ENCODE data around the gene WDR91.
A peak's percentile ranks its signal among the peaks of the same experiment; 100 is the strongest.

WDR91 gene

DNA sequence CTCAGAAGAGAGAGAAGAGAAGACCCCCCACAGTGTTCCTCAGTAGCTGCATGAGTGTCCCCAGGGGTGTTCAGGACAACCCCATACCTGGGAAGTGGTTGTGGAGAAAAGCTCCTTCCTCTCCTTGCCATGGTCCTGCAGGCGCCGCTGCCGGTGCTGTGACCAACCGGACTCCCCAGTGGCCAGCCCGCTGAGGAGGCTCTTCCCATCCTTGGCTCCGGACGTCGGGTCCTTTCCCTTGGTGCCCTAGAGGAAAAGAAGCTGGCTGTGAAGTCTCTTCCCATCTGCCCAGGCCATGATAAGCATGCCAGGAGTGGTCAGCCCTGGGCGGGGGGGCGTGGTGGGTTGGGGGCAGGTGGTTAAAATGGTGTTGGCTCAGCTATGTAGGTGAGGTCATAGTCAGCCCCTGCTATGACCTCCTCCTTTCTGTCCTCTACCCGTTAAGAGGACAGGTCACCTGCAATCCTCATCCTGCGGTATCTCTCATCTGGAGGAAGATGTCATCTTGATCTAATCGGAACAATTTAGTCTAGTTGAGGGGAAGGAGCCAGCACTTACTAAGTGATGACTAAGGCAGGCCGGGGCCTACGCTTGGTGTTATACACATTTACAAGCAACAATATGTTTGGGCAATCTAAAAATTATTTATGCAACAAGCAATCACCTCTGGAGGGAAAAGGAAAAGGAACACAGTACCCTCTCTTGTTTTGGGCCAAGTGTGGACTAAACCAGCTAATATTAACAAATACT is 13.2 kb downstream of the WDR91 start:
- DNase-seq (ENCODE audit: low spot score), result no peak

DNA sequence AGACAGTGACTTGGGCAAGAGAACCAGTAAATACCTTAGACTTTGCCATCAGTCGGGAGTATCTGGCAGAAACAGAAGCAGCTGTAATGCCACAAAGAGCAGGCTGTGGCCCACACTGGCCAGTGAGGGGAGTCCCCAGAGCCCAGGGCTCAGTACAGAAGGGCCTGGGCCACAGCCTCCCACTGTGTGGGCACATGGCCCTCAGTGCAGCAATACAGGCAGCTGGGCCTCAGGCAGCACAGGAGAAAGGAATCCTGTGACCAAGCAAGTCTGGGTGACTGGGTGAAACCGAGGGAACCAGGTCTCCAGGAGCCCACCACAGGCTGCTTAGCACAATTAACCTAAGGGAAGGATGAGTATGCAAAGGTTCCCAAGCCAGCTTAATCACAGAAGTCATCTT is 14.0 kb downstream of the WDR91 start:
- no peak for DNase-seq (ENCODE audit: low spot score)

DNA sequence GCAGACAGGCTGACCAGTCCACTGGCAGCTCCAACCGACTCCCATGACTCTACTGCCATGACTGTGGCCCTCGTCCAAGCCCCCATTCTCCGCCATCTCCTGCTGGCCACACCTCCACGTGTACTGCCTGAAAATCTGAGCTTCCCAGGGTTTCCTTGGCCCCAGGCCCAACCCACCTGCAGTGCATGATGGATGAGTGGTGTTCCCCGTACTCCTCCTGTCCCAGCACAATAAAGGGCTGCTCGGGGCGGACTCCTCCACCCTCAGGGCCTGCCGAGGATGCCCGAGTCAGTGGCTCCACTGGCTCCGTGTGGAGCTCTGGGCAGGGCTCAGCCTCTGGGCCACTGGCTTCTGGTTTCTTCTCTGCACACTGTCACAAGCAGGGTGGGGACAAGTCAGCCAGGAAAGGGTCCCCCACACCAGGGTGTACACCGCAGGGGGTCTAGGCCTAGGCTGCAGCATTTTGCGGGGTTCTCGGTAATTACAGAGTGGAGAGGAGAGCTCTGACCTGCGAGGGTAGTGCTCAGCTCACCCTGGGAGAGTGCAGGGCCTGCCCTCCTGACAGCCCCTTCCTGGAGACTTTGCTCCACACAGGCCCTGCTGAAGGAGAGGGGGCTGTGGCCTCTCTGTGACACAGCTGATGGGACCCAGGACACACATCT is 15.2 kb downstream of the WDR91 start:
- DNase-seq (ENCODE audit: low spot score), result no peak

DNA sequence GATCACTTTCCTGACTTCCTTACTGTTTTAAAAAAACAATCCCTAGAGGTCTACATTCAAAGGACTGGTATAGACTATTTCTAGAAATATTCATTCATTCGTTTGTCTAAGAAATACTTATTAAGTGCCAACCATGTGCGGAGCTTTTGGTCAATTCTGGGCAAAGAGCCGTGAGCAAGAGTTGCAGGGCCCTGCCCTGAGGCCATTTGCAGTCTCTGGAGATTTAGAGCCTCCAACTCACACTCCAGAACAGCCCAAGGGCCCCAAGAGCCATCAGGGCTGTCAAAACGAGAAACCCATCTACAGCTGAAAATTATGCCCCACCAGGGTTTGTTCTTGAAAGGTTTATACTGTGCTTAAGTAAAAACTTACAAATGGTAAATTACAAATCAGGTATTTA is 16.2 kb downstream of the WDR91 start:
- no peak for DNase-seq (ENCODE audit: low spot score)

DNA sequence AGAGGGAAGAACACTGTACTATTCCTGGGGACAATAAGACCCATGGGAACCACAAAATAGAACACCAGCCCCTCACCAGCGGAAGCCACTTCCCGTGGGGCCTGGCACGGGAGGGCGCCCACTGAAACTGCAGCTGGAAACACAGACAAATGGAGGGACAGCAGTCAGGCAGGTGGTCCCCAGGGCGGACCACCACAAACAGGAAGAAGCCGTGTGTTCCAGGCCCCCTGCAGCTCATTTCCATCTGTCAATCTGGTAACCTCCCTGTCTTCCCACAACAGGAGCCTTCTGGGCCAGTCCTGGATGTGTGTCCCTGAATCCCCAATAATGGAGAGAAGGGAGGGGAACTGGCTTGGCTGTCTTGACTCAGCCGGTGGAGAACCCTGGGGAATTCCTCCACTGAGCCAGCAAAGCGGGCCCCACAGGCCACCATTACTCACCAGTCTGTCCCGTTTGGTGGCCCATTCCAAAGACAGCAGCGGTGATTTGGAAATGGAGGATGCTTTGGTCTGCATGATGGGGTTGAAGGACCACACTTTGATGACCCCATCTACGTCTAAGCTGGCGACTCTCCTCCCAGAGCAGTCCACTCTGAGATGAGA is 16.7 kb downstream of the WDR91 start:
- DNase-seq (ENCODE audit: low spot score), result no peak

DNA sequence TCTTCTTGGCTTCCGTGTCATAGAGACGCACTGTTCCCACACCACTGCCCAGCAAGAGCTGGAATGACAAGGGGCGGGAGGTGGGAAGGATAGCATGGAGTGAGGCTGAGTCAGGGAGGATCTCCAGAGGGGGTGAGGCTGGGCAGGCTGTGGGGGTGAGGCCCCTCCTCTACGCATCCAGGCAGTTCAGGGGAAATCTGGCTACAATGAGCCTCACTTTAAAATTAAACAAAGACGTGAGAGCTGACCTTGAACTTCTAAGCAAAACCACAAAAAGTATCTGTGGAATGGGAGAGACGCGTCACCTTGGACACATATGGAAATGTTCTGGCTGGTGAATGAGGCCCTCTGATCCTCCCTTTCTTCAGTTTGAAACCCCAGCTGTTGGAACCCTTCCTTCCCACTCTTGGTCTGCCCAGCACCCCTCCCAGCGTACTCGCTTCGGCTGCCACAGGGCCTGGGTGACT is 17.7 kb downstream of the WDR91 start:
- no peak for DNase-seq (ENCODE audit: low spot score)

DNA sequence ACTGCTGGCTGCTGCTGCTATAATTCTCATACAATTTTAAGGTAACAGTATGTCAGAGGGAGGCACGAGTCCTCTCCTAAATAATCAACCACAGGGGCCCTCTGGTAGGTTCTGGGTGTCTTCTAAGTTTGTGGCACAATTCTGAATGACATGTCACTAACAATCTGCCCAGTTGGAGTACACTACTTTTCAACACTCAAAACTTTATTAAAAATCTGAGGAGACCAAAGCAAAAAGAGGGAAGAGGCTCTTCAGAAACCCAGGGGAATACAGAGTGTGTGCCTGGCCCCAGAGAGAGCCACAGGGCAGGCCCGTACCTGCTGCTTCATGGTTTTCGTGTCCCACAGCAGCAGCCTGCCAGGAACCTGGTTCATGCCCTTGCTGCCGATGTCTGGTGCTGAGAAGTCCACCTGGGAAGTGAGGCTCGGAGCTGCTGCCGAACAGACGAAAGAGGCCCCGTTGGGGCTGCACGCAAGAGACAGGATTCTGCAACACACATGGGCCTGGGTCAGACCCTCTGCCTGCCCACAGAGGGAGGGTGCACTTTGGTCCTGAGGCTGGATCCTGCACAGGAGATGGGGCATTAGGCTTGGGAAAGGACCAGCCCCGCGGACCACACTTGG is 18.3 kb downstream of the WDR91 start:
- DNase-seq (ENCODE audit: low spot score), result no peak

GRCh38 chr7:135190703-135191102 is 20.6 kb downstream of the WDR91 start:
- no peak for DNase-seq (ENCODE audit: low spot score)

GRCh38 chr7:135189961-135190360 is 21.4 kb downstream of the WDR91 start:
- no peak for DNase-seq (ENCODE audit: low spot score)

GRCh38 chr7:135189221-135189662 is 22.1 kb downstream of the WDR91 start:
- DNase-seq (ENCODE audit: low spot score), result peak; percentile 76

GRCh38 chr7:135188298-135188984 is 22.9 kb downstream of the WDR91 start:
- DNase-seq (ENCODE audit: low spot score), result no peak

- no peak for DNase-seq (ENCODE audit: low spot score)
Measured at GRCh38 chr7:135186841-135187253, 24.5 kb downstream of the WDR91 start.

- no peak for DNase-seq (ENCODE audit: low spot score)
Measured at GRCh38 chr7:135186261-135186540, 25.1 kb downstream of the WDR91 start.

GRCh38 chr7:135185471-135186260 is 25.7 kb downstream of the WDR91 start:
- no peak for DNase-seq (ENCODE audit: low spot score)

DNA sequence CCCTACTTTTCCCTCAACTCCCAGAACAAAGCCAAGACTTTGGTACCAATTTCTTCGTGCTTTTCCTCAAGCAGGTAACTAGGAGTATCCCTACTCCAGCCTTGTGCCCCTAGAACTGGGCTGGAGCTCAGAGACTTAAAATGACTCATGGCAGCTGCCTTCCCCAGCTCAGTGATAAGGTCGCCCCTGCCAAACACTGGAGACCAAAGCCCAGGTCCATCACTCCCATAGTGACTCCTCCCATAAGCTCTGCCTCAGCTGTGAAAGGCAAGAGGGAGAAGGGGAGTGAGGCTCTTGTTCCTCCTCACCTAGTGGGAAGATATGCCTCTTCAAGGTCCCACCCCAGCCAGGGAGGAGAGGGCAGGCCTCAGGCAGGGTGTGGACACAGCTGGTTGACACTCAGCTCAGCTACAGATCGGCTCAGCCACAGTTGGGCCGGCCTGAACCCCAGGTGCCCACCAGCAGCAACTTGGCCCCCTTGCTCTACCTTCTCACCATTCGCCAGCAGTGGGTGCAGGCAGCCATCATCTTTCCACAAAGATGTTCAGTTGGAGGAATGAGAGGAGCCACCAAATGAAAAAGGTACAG is 27.0 kb downstream of the WDR91 start:
- no peak for DNase-seq (ENCODE audit: low spot score)

- DNase-seq (ENCODE audit: low spot score), result no peak
Measured at GRCh38 chr7:135183478-135183877, 27.8 kb downstream of the WDR91 start.

DNA sequence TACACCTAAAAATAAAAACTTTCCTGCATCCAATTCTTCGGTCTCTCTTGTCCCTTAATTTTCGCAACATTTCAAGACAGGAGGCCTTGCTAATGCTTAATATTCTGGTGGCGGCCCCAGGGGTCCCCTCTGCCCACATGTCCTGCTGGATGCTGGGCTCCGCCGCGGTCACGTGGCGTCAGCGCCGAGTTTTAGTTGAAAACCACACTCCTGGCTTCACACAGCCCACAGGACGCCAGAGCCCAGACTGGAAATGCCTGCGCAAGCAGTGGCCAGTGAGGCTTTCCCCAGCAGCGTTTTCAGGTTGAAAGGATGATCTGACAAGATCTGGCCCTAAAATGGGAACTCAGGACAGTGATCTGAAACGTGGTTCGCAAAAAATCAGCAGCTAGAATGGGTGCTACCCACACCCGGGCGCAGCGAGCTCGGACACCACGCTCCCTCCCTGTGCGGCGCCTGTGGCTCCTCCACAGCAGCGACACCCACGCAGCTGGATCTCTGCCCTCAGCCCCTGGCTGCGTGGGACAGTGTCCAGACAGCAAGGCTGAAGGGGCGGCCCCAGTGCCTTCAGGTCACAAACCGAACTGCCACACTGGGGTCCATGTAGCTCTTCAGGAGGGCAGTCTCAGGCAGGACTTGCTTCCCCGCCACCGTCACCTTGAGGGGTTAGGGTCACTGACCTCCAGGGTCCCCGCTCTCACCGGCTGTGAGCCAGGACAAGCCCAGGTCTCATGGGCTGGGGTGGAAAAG is 29.2 kb downstream of the WDR91 start:
- no peak for DNase-seq (ENCODE audit: low spot score)

DNA sequence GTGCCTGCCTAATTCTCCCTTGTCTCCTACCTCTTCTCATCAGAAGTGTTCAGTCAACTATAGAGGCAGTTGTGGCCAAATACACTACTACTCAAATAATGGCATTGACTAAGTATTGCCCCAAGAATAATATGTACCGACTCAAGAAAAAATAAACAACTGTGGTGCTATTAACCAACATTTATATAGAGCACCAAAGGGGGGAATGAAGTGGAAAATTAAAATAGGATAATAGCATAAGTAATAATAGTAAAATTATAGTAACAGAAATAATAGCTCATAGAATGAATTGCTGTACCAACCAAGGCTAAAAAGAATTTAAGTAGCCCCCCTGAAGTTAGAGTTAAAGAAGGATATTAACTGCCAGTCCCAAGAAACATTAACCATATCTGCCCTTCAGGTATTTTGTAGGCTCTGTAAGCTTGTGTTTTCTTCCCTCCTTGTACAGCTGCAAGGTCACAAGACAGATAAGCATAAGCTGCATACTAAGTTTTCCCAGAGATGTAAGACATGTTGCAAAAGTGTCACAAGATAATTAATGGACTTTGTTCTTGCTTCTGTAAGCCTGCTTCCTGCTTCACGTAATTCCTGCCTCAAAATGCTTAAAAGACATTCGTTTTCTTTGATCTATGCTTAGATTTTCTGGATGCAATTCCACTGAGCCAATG is 29.9 kb downstream of the WDR91 start:
- no peak for DNase-seq (ENCODE audit: low spot score)

- DNase-seq (ENCODE audit: low spot score), result no peak
Measured at GRCh38 chr7:135180122-135180521, 31.2 kb downstream of the WDR91 start.

Data from putamen (tissue), 1 donor.